ENCODE measurements around the gene MOGAT2. TPM values are rescaled to one million over a fixed set of nuclear protein-coding genes. Genes with fewer than 3 reads are reported as not detected.
A peak's percentile ranks its signal among the peaks of the same experiment; 100 is the strongest.

Gene MOGAT2
- total and polyA plus RNA-seq, 12 donors, result 0.11 to 0.34 (median 0.15) TPM; not detected in 8

- 77 to 88% (median 80%) methylated on average over 7 of the region's 7 CpGs for WGBS, 4 donors
- Histone ChIP-seq H3K27ac (no peak overlapping the region), H3K27me3 (no peaks in the 10 kb centered on the region), H3K36me3 (replicated peaks in 1 of 2) (no peaks in the 10 kb centered on the region), H3K9me3 (replicated peaks in 1 of 3) (no peaks in the 10 kb centered on the region), H3K4me3 (no peak overlapping the region), H3K4me1 (replicated peaks in 1 of 2) (peaks cover 3 to 5% of the 10 kb centered on the region in 2 donors)
- no peak for DNase-seq
- intact Hi-C loops (cut with DNase I), result no loop called here
- TF ChIP-seq CTCF (IDR thresholded peaks at IDR 0.05), result no peak
- no peak for TF ChIP-seq POLR2A (IDR thresholded peaks at IDR 0.05)
Measured at GRCh38 chr11:75703695-75704237, 13.9 kb upstream of the MOGAT2 start.

GRCh38 chr11:75705541-75705940 is 12.1 kb upstream of the MOGAT2 start:
- intact Hi-C loops (cut with DNase I), result no loop called here
- WGBS, 4 donors, result 85 to 94% (median 88%) methylated on average over 3 of the region's 3 CpGs

GRCh38 chr11:75706260-75706729 is 11.3 kb upstream of the MOGAT2 start:
- Histone ChIP-seq H3K36me3 (replicated peaks in 1 of 2) (no peaks in the 10 kb centered on the region), H3K4me3 (no peak overlapping the region), H3K27me3 (no peaks in the 10 kb centered on the region), H3K27ac (no peak overlapping the region), H3K4me1 (replicated peaks in 1 of 2) (peaks cover 3 to 5% of the 10 kb centered on the region in 2 donors), H3K9me3 (replicated peaks in 1 of 3) (no peaks in the 10 kb centered on the region)
- intact Hi-C loops (cut with DNase I), result no loop called here
- WGBS, 4 donors, result 3 to 5% (median 5%) methylated on average over 7 to 17 of the region's 17 CpGs
- TF ChIP-seq CTCF (IDR thresholded peaks at IDR 0.05), result peak; percentile 77 to 98 (median 91)
- no peak for TF ChIP-seq POLR2A (IDR thresholded peaks at IDR 0.05)
- DNase-seq, result peak; percentile 61 to 82 (median 74)

More at GRCh38 chr11:75705541-75705940, 12.1 kb upstream of the MOGAT2 start:
- Histone ChIP-seq H3K4me1 (replicated peaks in 1 of 2) (peaks cover 3 to 5% of the 10 kb centered on the region in 2 donors), H3K27me3 (no peaks in the 10 kb centered on the region), H3K9me3 (replicated peaks in 1 of 3) (no peaks in the 10 kb centered on the region), H3K36me3 (replicated peaks in 1 of 2) (no peaks in the 10 kb centered on the region), H3K4me3 (no peak overlapping the region), H3K27ac (no peak overlapping the region)
- no peak for DNase-seq
- no peak for TF ChIP-seq CTCF (IDR thresholded peaks at IDR 0.05)
- no peak for TF ChIP-seq POLR2A (IDR thresholded peaks at IDR 0.05)

- Histone ChIP-seq H3K9me3 (replicated peaks in 1 of 3) (no peaks in the 10 kb centered on the region), H3K27ac (no peak overlapping the region), H3K27me3 (no peaks in the 10 kb centered on the region), H3K36me3 (replicated peaks in 1 of 2) (no peaks in the 10 kb centered on the region), H3K4me1 (replicated peaks in 1 of 2) (no peaks in the 10 kb centered on the region), H3K4me3 (no peak overlapping the region)
- 64 to 81% (median 78%) methylated on average over 9 of the region's 9 CpGs for WGBS, 4 donors
- intact Hi-C loops (cut with DNase I), result no loop called here
- DNase-seq, result peak in 1 of 7 donors; percentile 18
- no peak for TF ChIP-seq CTCF (IDR thresholded peaks at IDR 0.05)
- TF ChIP-seq POLR2A (IDR thresholded peaks at IDR 0.05), result no peak
Measured at GRCh38 chr11:75714211-75714610, 3.4 kb upstream of the MOGAT2 start.

All from adrenal gland (tissue), 12 donors.